HG03342 (cell line): ENCODE data around the gene C1orf174.

ENCODE experiments used
- ATAC-seq: cut with Tn5 transposase; IDR thresholded peaks from one replicate; pipeline ENCODE4 v1.9.1; 2021; ENCODE audit warnings: mild to moderate bottlenecking, moderate library complexity; ENCODE audit not compliant: unreplicated experiment

The C1orf174 gene

GRCh38 chr1:3900150-3900968, at the start of gene C1orf174:
Gene C1orf174 (minus strand): TSS chr1:3900272. CDS start chr1:3900186, 86 bp downstream.
- peak; percentile 64 for ATAC-seq

DNA sequence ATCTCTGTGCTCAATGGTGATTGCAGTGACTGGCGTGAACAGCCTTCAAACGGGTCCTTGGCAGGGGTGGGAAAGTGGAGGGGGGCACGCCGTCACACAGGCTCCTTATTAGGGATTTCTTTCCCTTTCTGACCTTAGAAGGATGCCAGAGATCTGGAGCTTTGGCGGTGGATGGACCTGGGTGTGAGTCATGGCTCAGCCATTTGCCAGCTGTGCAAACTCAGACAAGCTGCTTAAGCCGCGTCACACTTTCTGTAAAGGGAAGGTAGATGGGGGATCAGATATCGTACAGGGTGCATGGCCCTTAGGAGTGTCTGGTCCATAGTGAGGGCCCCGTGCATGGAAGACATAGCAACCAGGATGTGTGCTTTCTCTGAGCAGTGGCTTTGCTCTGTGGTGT, 48.3 kb upstream of the C1orf174 start:
- no peak for ATAC-seq

DNA sequence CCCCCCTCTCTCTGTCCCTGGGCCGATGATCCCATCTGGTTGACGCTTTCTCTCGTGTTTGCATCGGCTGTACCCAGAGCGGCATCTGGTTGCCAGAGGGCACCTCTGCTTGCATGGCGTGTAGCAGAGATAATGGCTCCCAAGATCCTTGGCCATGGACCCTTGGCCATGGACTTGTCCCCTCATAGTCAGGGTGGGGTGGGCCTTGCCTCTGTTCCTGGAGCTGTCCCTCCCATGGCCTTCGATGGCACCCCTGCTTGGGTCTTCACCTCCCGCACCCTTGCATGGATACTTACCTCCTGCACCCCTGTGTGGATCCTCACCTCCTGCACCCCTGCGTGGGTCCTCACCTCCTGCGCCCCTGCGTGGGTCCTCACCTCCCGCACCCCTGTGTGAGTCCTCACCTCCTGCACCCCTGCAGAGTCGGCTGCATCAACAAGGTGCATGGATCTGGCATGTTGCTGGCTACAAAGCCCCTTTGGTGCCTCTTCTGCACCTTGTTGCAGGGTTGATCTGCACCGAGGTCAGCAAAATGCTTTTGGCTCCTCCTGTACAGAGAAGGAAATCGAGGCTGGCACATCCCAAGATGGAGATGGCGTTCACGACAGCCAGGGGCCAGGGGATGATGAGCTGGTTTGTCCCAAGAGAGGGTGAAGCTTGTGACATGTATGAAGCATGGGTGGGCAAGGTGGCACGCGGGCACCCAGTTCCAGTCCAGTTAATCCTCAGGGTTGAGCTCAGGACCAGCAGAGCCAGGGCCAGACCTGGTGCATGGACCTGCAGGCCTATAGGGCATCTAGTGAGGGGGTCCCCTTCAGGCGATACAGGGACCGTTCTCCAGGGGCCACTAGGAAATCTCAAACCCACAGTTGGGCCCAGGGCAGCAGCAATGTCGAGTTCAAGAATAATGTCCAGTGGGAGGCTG, 46.1 kb upstream of the C1orf174 start:
- ATAC-seq = no peak

DNA sequence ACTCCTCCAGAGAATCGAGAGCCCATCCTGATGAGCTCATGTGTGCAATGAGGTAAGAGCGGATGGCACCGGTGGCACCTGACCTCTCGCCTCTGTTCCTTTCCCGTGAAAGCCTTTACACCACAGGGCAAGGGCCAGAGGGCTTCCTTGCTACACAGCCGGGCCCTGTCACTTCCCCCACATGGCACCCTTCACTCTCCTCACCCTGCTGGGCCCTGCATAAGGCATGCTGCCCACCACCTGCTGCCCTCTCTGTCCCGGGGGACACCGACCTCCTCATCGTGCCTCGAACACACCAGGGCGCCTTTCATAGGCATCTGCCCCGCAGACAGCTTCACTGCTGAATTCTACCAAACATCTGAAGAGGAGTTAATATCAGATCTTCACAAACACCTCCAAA, 45.1 kb upstream of the C1orf174 start:
- no peak for ATAC-seq

DNA sequence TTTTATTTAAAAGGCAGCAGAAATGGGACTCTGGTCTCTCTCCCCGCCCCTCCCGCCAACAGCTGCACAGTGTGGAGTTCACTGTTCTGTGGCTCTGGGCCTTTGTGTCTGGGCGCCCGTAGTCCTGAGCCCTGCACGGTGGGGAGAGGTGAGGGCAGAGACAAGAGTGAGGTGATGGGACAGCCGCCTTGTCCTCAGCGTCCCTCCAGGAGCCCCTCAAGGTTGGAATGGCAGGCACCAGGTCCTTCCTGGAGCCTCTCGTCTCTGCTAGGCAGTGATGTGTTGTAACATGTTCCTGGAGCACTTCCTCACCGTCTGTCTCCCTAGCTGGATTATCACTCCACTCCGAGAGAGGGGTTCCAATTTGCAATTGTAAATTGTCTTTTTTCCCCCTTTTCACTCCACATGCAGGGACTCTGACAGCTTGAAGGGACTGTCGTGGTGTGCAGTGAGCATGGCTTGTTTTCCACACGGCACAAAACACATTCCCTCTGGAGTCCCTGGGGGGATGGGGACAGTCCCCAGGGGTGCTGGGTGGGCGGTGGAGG, 44.6 kb upstream of the C1orf174 start:
- ATAC-seq = no peak

- ATAC-seq = no peak
Measured at GRCh38 chr1:3943806-3944577, 43.9 kb upstream of the C1orf174 start.

- no peak for ATAC-seq
Measured at GRCh38 chr1:3943123-3943431, 43.0 kb upstream of the C1orf174 start.

- no peak for ATAC-seq
Measured at GRCh38 chr1:3942416-3943122, 42.5 kb upstream of the C1orf174 start.

DNA sequence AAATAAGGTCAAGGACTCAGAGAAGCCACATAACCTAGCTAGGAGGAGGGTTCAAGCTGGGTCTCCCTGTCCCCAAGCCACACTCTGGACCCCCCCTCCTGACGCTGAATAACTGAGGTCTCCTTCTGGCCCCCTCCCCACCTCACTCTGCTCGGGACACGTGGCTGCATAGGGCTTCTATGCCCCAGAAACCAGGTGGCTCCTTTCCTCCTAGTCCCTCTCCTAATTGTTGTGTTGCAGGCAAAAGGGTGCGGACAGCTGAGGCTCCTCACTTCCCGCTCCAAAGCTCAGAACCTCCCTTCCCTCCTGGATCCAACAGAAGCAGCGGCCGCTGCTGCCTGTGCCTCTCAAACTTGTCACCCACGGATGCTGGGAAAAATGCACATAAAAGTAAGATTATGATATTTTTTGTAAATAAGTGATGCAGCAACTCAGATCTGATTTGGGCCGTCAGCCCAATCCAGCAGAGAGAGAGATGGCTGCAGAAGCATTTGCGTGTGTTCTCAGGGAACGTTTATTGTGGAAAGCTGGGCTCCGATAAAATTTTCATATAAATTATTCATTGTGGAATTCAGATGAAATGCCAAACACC, 40.8 kb upstream of the C1orf174 start:
- ATAC-seq = no peak

GRCh38 chr1:3940081-3940753, 40.1 kb upstream of the C1orf174 start:
- ATAC-seq = no peak

- no peak for ATAC-seq
Measured at GRCh38 chr1:3939242-3940080, 39.4 kb upstream of the C1orf174 start.

DNA sequence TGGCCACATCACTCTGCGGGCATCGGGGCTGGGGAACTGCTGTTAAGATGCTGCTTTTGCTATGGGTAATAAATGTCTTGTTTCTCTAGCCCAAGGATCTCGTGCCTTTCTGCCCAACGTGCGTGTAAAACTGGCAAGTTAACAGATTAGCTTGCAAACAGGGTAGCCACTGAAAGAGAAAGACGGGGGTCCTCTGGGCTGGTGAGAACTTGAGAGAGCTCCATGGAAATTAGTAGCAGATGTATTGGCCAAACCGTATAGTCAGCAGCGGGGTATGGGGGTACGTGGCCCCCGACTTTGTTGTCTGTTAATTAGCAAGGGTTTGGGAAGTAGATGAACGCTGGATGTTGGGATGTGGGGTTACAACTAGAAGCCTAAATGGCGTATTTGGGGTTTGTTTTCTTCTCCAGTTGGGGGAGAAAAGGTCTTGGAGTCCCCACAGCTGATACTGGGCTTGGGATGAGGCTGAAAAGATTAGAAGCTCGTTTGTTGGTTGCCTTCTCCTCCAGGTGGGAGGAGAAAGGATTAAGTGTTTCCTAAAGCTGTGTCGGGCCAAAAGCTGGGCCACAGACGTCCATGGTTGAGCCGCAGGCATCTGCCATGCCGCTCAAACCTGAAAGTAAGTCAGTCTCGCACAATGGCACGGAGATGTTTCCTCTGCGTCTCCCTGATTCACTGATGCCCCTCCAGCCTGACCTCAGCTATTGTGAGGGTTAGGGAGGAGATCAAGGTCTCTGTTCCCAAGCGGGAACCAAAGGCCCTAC, 32.3 kb upstream of the C1orf174 start:
- ATAC-seq = no peak

DNA sequence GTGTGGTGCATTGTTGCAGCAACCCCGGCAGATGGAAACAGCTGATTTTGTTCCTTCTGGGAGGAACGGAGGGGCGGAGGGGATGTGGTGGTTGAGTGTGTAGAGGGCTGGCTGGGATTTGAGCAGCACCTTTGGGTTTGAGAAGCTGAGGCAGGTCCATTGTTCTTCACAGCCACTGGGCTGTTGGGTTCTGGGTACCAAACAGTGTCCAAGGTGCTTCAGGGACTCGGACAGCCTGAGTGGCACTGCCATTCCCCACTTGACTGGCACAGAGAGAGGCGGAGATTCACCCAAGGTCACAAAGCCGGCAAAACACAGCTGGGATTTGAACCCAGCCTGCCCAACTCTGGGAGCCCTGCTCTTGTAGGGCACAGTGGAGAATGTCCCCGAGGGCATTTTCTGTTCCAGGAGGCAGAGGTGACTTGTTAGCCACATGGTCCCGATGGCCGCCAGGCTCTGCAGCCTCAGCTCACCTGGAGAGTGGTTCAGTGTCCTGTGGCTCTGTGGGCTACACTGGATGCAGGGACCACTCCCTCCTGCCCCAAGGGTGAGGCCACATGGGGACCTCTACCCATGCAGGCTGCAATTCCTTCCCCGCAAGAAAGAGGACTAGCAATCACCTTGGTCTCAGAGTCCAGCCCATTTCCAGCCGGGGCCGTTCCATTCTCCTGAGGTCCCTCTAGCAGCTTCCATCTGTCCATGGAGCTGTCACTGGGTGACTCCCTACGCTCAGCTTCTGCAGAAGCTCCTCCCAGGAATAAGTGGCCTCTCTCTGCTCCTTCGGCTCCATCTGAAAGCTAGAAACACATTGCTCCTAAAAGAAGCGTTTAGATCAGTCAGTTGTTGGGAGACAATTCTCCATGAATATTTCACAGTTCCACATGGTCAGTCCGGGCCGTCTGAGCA, 31.2 kb upstream of the C1orf174 start:
- ATAC-seq = no peak

- no peak for ATAC-seq
Measured at GRCh38 chr1:3930301-3931006, 30.4 kb upstream of the C1orf174 start.

GRCh38 chr1:3929126-3929525, 29.1 kb upstream of the C1orf174 start:
- ATAC-seq = no peak

- no peak for ATAC-seq
Measured at GRCh38 chr1:3928586-3928985, 28.5 kb upstream of the C1orf174 start.
